Stimulated activated memory B cell treated with anti-CD40 and anti-IgM and Interleukin-4, amounts not matched to agents 10 μg/mL and 1 μg/mL and 100 μg/mL, for 72 hours (primary cell): ENCODE data around the gene POLR2E.

Experiments used
- ATAC-seq: fragments of 150-1000 bp; cut with Tn5 transposase; 2 replicates; pipeline ENCODE4 v1.10.0; 2021
- H3K27ac Mint-ChIP-seq: one replicate; pipeline ENCODE4 v1.8.0; 2022; ENCODE audit warnings: mild to moderate bottlenecking, mixed read lengths
- H3K27me3 Mint-ChIP-seq: one replicate; pipeline ENCODE4 v1.8.0; 2022; ENCODE audit warnings: mixed read lengths
- H3K36me3 Mint-ChIP-seq: one replicate; pipeline ENCODE4 v1.8.0; 2022; ENCODE audit warnings: mixed read lengths
- H3K4me1 Mint-ChIP-seq: one replicate; pipeline ENCODE4 v1.8.0; 2022; ENCODE audit warnings: mixed read lengths
- H3K4me3 Mint-ChIP-seq: one replicate; pipeline ENCODE4 v1.8.0; 2022; ENCODE audit warnings: mild to moderate bottlenecking, moderate library complexity, mixed read lengths
- H3K9me3 Mint-ChIP-seq: one replicate; pipeline ENCODE4 v1.8.0; 2022; ENCODE audit warnings: mixed read lengths

Gene POLR2E

DNA sequence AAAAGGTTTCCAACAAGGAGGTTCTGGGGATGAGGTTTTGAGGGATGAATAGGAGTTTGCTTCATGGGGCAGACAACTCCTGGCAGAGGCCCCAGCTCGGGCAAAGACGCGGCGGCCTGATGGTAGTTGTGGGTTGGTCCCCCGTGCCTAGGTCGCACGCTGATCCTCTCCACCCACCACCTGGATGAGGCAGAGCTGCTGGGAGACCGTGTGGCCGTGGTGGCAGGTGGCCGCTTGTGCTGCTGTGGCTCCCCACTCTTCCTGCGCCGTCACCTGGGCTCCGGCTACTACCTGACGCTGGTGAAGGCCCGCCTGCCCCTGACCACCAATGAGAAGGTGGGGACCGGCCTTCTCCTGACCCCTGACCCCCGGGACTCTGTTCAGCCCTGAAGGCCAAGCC is 43.4 kb downstream of the POLR2E start:
- H3K27me3 Mint-ChIP-seq, result no peaks in the 10 kb centered on the region
- no peak overlapping the region for H3K27ac Mint-ChIP-seq
- H3K9me3 Mint-ChIP-seq, result no peaks in the 10 kb centered on the region
- H3K4me1 Mint-ChIP-seq, result peaks cover 15% of the 10 kb centered on the region
- no peak for ATAC-seq
- no peak overlapping the region for H3K4me3 Mint-ChIP-seq
- H3K36me3 Mint-ChIP-seq, result peaks cover 43% of the 10 kb centered on the region

DNA sequence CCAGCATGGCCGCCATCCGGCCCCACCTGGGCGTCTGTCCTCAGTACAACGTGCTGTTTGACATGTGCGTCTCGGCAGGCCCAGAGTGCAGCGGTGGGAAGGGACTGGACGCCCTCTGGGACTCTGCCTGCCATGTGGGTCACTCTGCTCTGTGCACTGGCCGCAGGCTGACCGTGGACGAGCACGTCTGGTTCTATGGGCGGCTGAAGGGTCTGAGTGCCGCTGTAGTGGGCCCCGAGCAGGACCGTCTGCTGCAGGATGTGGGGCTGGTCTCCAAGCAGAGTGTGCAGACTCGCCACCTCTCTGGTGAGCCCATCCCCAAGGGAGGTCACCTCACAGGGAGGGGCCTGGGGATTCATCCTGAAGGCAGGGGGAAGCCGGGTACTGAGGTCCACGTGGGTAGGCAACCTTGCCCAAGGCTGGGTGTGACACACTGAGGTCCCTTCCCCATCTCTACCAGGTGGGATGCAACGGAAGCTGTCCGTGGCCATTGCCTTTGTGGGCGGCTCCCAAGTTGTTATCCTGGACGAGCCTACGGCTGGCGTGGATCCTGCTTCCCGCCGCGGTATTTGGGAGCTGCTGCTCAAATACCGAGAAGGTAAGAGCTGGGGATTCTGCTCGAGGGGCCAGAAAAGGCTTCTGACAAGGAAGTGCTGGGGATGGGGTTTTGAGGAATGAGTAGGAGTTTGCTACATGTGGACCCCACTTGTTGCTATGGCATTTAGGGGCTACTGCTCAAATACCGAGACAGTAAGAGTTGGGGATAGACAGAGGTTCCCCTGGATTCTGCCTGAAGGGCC is 44.0 kb downstream of the POLR2E start:
- Mint-ChIP-seq H3K27me3 (no peaks in the 10 kb centered on the region), H3K4me1 (peaks cover 9% of the 10 kb centered on the region), H3K4me3 (no peak overlapping the region), H3K27ac (no peak overlapping the region), H3K36me3 (peaks cover 37% of the 10 kb centered on the region), H3K9me3 (no peaks in the 10 kb centered on the region)
- ATAC-seq, result no peak

DNA sequence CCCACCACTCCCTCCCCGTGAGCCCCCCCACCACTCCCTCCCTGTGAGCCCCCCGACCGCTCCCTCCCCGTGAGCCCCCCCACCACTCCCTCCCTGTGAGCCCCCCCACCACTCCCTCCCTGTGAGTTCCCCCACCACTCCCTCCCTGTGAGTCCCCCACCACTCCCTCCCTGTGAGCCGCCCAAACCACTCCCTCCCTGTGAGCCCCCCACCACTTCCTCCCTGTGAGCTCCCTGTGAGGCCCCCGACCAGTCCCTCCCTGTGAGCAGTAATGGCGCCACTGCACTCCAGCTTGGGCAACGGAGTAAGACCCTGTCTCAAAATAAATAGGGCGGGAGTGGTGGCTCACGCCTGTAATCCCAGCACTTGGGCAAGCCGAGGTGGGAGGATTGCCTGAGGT is 45.4 kb downstream of the POLR2E start:
- Mint-ChIP-seq H3K27ac (no peak overlapping the region), H3K36me3 (peaks cover 33% of the 10 kb centered on the region), H3K4me3 (no peak overlapping the region), H3K27me3 (no peaks in the 10 kb centered on the region), H3K4me1 (peaks cover 15% of the 10 kb centered on the region), H3K9me3 (no peaks in the 10 kb centered on the region)
- no peak for ATAC-seq

DNA sequence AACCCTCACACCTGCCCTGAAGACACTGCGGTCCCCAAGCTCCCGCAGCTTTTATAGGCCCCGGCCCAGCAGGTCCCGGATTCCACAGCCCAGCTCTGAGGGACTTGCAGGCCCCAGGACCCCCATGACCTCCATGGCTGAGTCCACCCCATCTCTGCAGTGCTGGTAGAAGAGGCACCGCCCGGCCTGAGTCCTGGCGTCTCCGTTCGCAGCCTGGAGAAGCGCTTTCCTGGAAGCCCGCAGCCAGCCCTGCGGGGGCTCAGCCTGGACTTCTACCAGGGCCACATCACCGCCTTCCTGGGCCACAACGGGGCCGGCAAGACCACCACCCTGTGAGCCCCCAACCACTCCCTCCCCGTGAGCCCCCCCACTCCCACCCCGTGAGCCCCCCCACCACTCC is 46.1 kb downstream of the POLR2E start:
- H3K27ac Mint-ChIP-seq, result no peak overlapping the region
- H3K4me1 Mint-ChIP-seq, result peaks cover 15% of the 10 kb centered on the region
- no peaks in the 10 kb centered on the region for H3K9me3 Mint-ChIP-seq
- peaks cover 33% of the 10 kb centered on the region for H3K36me3 Mint-ChIP-seq
- no peak overlapping the region for H3K4me3 Mint-ChIP-seq
- no peak for ATAC-seq
- no peaks in the 10 kb centered on the region for H3K27me3 Mint-ChIP-seq

DNA sequence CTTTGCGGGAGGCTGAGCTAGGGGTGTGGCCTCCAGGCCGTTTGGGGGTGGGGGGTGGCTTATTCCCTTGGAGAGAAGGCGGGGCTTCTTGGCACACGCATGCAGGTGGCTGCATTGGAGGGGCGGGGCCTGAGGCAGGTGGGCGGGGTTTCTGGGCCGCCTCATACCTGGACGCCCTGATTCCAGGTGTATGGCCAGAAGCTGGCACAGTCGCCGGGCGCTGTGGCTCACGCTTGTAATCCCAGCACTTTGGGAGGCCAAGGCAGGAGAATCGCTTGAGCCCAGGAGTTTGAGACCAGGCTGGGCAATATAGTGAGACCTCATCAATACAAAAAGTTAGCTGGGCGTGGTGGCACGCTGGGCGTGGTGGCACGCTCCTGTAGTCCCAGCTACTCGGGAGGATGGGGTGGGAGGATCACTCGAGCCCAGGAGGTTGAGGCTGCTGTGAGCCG is 47.5 kb downstream of the POLR2E start:
- Mint-ChIP-seq H3K27me3 (no peaks in the 10 kb centered on the region), H3K4me1 (peaks cover 10% of the 10 kb centered on the region), H3K36me3 (peaks cover 30% of the 10 kb centered on the region), H3K4me3 (no peak overlapping the region), H3K27ac (no peak overlapping the region), H3K9me3 (no peaks in the 10 kb centered on the region)
- ATAC-seq, result no peak

DNA sequence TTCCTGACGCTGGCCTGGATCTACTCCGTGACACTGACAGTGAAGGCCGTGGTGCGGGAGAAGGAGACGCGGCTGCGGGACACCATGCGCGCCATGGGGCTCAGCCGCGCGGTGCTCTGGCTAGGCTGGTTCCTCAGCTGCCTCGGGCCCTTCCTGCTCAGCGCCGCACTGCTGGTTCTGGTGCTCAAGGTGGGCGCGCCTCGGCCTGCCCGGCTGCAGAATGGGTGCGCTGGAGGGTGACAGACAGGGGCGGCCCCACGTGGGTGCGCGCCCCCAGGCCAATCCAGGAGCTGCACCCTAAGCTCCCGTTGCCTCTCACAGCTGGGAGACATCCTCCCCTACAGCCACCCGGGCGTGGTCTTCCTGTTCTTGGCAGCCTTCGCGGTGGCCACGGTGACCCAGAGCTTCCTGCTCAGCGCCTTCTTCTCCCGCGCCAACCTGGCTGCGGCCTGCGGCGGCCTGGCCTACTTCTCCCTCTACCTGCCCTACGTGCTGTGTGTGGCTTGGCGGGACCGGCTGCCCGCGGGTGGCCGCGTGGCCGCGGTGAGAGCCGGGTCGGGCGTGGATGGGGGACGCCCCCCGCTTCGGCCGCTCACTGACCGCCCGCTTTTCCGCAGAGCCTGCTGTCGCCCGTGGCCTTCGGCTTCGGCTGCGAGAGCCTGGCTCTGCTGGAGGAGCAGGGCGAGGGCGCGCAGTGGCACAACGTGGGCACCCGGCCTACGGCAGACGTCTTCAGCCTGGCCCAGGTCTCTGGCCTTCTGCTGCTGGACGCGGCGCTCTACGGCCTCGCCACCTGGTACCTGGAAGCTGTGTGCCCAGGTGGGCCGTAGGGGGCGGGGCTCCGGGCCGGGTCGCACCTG is 48.1 kb downstream of the POLR2E start:
- Mint-ChIP-seq H3K27me3 (no peaks in the 10 kb centered on the region), H3K27ac (no peak overlapping the region), H3K4me3 (no peak overlapping the region), H3K9me3 (no peaks in the 10 kb centered on the region), H3K36me3 (peaks cover 33% of the 10 kb centered on the region), H3K4me1 (peaks cover 12% of the 10 kb centered on the region)
- peak; percentile 44 for ATAC-seq

DNA sequence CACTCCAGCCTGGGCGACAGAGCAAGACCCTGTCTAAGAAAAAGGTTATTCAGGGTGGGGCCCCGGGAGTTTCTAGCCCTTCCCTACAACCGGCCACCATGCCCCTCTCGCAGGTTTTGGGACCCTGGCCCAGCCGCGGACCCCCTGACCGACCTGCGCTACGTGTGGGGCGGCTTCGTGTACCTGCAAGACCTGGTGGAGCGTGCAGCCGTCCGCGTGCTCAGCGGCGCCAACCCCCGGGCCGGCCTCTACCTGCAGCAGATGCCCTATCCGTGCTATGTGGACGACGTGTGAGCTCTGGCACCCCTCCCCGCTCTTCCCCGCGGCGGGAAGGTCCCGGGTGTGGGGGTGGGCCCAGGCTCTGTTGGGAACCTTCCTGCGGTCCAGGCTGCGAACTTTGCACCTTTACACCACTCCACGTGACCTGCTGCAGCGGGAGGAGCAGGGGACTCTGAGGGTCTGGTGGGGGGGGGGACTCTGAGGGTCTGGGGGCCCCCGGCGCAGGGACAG is 49.0 kb downstream of the POLR2E start:
- ATAC-seq, result no peak
- H3K36me3 Mint-ChIP-seq, result peaks cover 27% of the 10 kb centered on the region
- no peaks in the 10 kb centered on the region for H3K9me3 Mint-ChIP-seq
- H3K27me3 Mint-ChIP-seq, result no peaks in the 10 kb centered on the region
- no peak overlapping the region for H3K4me3 Mint-ChIP-seq
- peaks cover 16% of the 10 kb centered on the region for H3K4me1 Mint-ChIP-seq
- no peak overlapping the region for H3K27ac Mint-ChIP-seq

DNA sequence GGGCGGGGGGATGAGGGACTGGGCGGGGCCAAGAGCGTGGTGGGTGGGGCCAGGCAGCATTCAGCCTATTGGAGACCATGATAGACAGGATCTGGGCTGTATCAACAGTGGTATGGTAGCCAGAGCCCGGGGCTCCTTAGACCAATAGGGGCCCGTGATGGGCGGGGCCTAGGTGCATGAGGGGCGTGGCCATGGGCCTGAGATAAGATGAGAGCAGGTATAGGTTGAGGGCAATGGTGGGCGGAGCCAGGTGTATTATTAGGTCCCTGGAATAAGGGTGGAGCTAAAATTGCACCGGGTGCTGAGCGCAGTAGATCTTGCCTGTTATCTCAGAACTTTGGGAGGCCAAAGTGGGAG is 50.0 kb downstream of the POLR2E start:
- no peak overlapping the region for H3K27ac Mint-ChIP-seq
- no peaks in the 10 kb centered on the region for H3K9me3 Mint-ChIP-seq
- ATAC-seq, result peak; percentile 42
- H3K36me3 Mint-ChIP-seq, result peaks cover 26% of the 10 kb centered on the region
- no peaks in the 10 kb centered on the region for H3K27me3 Mint-ChIP-seq
- peaks cover 24% of the 10 kb centered on the region for H3K4me1 Mint-ChIP-seq
- H3K4me3 Mint-ChIP-seq, result no peak overlapping the region

DNA sequence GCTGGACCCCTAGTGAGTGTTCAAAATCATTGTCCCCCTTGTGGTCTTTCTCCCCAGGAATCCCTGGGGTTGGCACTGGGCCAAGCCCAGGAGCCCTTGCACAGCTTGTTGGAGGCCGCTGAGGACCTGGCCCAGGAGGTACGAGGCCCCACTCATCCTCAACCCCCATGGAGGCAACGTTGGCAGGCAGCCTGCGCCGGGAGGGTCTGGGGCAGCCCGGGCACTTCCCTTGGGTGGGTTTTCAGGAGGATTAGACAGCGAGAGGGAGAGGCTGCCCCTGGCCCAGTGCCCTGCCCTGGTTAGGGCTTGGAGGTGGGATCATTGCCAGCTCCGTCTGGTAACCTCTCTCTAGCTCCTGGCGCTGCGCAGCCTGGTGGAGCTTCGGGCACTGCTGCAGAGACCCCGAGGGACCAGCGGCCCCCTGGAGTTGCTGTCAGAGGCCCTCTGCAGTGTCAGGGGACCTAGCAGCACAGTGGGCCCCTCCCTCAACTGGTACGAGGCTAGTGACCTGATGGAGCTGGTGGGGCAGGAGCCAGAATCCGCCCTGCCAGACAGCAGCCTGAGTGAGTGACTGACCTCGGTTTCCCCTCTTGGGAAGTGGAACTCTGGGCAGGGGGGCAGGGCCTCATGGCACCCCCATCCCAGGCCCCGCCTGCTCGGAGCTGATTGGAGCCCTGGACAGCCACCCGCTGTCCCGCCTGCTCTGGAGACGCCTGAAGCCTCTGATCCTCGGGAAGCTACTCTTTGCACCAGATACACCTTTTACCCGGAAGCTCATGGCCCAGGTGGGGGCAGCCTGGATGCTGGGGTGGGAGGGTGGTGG is 52.3 kb downstream of the POLR2E start:
- no peak for ATAC-seq
- no peak overlapping the region for H3K27ac Mint-ChIP-seq
- peaks cover 33% of the 10 kb centered on the region for H3K36me3 Mint-ChIP-seq
- no peak overlapping the region for H3K4me3 Mint-ChIP-seq
- H3K27me3 Mint-ChIP-seq, result no peaks in the 10 kb centered on the region
- no peaks in the 10 kb centered on the region for H3K9me3 Mint-ChIP-seq
- peaks cover 45% of the 10 kb centered on the region for H3K4me1 Mint-ChIP-seq

DNA sequence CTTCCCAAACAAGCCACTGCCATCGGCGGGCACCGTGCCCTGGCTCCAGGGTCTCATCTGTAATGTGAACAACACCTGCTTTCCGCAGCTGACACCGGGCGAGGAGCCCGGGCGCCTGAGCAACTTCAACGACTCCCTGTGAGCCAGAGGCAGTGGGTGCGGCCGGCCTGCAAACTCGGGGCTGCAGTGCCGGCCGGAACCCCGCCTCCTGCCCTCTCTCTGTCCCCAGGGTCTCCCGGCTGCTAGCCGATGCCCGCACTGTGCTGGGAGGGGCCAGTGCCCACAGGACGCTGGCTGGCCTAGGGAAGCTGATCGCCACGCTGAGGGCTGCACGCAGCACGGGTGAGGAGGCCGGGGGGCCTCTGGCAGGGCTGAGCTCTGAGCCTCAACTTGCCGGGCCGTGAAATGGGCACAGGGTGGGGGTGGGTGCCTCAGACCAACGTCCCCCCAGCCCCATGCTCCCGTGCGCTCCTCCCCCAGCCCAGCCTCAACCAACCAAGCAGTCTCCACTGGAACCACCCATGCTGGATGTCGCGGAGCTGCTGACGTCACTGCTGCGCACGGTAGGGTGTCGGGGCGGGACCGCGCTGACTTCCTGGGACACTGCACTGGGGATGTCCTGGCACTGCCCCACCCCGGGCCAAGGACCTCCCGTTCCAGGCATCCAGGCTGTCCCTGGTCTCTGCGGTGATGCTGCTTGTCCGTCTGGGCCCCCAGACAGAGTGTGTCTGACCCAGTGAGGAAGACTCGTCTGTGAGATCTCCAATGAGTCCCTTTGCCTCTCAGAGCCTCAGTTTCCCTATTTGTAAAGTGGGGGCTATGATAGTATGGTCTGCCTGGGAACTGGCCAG is 53.1 kb downstream of the POLR2E start:
- no peaks in the 10 kb centered on the region for H3K9me3 Mint-ChIP-seq
- peaks cover 42% of the 10 kb centered on the region for H3K36me3 Mint-ChIP-seq
- no peak overlapping the region for H3K27ac Mint-ChIP-seq
- no peaks in the 10 kb centered on the region for H3K27me3 Mint-ChIP-seq
- H3K4me3 Mint-ChIP-seq, result no peak overlapping the region
- peaks cover 53% of the 10 kb centered on the region for H3K4me1 Mint-ChIP-seq
- no peak for ATAC-seq

DNA sequence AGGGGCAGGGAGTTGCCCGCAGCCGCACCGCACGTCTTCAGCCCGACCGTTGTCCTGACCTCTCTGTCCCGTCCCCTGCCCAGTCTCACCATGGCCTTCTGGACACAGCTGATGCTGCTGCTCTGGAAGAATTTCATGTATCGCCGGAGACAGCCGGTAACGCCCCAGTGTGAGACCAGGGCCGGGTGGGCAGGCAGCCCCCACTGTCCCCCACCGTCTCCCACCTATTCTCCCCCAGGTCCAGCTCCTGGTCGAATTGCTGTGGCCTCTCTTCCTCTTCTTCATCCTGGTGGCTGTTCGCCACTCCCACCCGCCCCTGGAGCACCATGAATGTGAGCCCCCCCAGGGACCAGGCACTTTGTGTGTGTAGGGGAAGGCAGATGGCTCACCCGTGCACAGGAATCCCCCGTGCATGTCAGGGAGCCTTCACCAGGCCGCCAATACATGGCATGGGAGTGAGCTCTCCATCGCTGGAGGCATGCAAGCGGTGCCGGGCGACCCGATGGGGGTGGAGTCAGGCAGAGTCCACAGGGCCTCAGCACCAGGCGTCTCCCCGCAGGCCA is 53.8 kb downstream of the POLR2E start:
- Mint-ChIP-seq H3K9me3 (no peaks in the 10 kb centered on the region), H3K27me3 (no peaks in the 10 kb centered on the region), H3K4me1 (peaks cover 58% of the 10 kb centered on the region), H3K4me3 (peak overlapping the region; percentile 91), H3K27ac (peak overlapping the region; percentile 96), H3K36me3 (peaks cover 49% of the 10 kb centered on the region)
- ATAC-seq, result no peak

DNA sequence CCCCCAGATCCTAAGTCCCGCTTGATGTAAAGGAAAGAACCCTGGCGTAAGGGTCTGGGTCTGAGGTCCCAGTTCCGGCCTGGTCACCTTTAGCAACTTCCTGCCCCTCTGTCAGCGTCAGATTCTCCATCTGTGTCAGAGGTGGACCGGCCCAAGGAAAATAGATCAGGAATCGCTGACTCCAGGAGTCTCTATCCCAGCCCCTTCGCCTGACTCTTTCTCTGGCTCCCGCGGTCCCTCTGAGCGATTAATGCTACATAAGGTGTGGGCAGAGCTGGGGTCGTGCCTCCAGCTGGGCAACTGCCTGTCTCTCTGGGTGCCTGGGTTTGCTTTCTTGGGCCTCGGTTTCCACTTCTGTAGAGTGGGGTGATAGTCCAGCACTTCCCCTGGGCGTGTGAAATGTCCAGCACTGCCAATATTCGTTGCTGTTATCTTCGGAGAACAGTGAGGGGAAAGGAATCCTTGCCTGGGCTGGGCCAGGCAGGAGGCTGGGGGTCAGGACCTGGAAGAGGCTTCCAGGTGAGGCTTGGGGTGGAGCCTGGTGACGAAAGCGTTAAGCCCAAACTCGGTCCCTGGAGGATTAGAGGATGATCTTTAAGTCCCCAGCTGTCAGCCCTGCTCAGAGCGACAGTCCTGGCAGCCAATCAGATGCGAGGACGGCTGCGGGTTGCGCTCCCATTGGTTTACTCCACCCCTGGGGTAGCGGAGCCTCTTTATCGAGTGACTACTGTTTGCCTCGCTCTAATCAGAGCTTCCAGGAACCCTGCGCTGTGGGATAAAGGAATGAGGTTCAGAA is 54.5 kb downstream of the POLR2E start:
- H3K36me3 Mint-ChIP-seq, result peaks cover 56% of the 10 kb centered on the region
- peak overlapping the region; percentile 91 for H3K4me3 Mint-ChIP-seq
- ATAC-seq, result peak; percentile 75
- no peaks in the 10 kb centered on the region for H3K9me3 Mint-ChIP-seq
- H3K4me1 Mint-ChIP-seq, result peaks cover 65% of the 10 kb centered on the region
- no peaks in the 10 kb centered on the region for H3K27me3 Mint-ChIP-seq
- H3K27ac Mint-ChIP-seq, result peak overlapping the region; percentile 96

DNA sequence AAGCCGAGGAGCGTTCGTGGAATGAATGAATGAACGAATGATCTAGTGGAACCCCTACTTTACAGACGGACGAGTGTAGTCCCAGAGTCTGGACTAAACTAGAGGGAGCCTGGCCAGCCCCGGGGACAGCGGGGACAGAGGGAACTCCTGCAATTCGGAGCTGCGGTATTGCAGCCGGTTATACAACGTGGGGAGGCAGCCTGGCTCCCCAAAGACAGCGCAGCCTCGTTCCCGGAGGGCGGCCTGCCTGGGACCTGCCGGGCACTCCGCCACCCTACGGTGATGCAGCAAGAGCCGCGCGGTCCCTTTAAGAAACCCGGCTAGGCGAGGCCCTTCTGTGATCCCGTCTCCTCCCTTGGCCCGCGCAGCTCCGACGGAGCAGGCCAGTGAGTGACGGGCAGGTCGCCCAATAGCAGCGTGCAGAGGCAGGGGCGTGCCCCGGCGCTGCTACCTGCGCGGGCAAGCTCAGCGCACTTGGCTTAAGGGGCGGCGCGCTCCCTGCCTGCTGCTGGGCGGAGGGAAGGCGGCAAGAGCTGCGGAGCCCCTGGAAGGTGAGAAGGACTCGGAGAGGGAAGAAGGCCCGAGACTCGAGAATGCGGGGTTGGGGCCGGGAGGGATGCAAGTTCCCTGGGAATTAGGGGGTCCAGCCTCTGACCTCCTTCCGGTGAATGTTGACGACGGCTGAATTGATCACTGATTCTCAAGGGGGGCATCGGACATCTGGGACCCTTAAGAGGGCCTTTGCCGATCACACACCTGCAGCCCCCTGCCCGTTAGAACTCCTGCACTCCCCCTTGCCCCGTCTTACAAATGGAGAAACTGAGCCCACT is 55.3 kb downstream of the POLR2E start, which contains the start of gene ABCA7:
Gene ABCA7 (plus strand): TSS at position 462 of the 830 bp plus-strand sequence. CDS start 1,255 bp downstream, outside the sequence.
- Mint-ChIP-seq H3K9me3 (no peaks in the 10 kb centered on the region), H3K27me3 (no peaks in the 10 kb centered on the region), H3K4me3 (peak within 1 kb of the TSS; percentile 91), H3K27ac (peak within 1 kb of the TSS; percentile 96), H3K4me1 (peaks cover 66% of the 10 kb centered on the region), H3K36me3 (peaks cover 57% of the 10 kb centered on the region)
- ATAC-seq, result peak; percentile 91
